Stomach smooth muscle (tissue), 2 donors: ENCODE results near the gene ASMT.
"Not testable (repeated sequence)": the region's sequence is repeated elsewhere in the genome, so short reads cannot be mapped to it uniquely, and the experiment has no call there.

ENCODE experiments used
- H3K27ac ChIP-seq: one replicate; pipeline ENCODE4 v1.7.0; 2013; ENCODE audit warnings: mild to moderate bottlenecking, low read length, inconsistent platforms
- H3K27me3 ChIP-seq, 2 donors: one replicate each; pipeline ENCODE4 v1.7.0; 2013; ENCODE audit warnings: low read length in 2 of 2; ENCODE audit not compliant: insufficient read depth in 2 of 2, control insufficient read depth in 1 of 2
- H3K36me3 ChIP-seq, 2 donors: one replicate each; pipeline ENCODE4 v1.7.0; 2013; ENCODE audit warnings: low read length in 2 of 2; ENCODE audit not compliant: control insufficient read depth in 2 of 2, insufficient read depth in 2 of 2
- H3K4me1 ChIP-seq: one replicate; pipeline ENCODE4 v1.7.0; 2013; ENCODE audit warnings: low read length; ENCODE audit not compliant: control insufficient read depth, insufficient read depth
- H3K4me3 ChIP-seq, 2 donors: one replicate each; pipeline ENCODE4 v1.7.0; 2013; ENCODE audit warnings: low read length in 2 of 2
- H3K9ac ChIP-seq, 2 donors: one replicate each; pipeline ENCODE4 v1.7.0; 2013; ENCODE audit warnings: low read length in 2 of 2, mild to moderate bottlenecking in 1 of 2
- H3K9me3 ChIP-seq, 2 donors: one replicate each; pipeline ENCODE4 v1.7.0; 2013; ENCODE audit warnings: low read length in 2 of 2; ENCODE audit not compliant: control insufficient read depth in 2 of 2
- donor health status: healthy.
- donor health status: Pancreatic carcinoma.

The ASMT gene

DNA sequence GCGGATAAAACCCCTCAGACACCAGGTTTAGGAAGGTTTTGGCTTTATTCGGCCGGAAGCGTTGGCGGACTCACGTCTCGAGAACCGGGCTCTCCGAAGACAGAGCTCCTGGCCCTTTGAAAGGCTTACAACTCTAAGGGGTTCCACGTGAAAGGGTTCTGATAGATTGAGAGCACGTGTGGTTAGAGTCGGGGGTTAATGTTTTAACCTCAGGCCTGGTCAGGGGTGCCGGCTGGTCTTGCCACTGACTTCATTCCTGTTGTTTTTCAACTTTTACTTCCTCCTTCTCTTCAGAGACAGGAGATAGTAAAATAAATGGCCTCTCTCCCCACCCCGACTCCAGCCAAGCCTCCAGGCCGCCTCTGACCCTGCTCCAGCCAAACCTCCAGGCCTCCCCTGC lies 4.7 kb upstream of the ASMT start:
- H3K9ac ChIP-seq: no peak overlapping the region
- no peak overlapping the region for H3K4me3 ChIP-seq
- no peaks in the 10 kb centered on the region for H3K36me3 ChIP-seq
- H3K9me3 ChIP-seq: no peaks in the 10 kb centered on the region
- H3K4me1 ChIP-seq: no peaks in the 10 kb centered on the region
- H3K27ac ChIP-seq: no peak overlapping the region
- H3K27me3 ChIP-seq: no peaks in the 10 kb centered on the region

GRCh38 chrX:1610736-1611135 lies 4.1 kb upstream of the ASMT start:
- Histone ChIP-seq H3K27ac (no peak overlapping the region), H3K27me3 (no peaks in the 10 kb centered on the region), H3K9ac (no peak overlapping the region), H3K9me3 (no peaks in the 10 kb centered on the region), H3K4me3 (no peak overlapping the region), H3K4me1 (no peaks in the 10 kb centered on the region), H3K36me3 (no peaks in the 10 kb centered on the region)

DNA sequence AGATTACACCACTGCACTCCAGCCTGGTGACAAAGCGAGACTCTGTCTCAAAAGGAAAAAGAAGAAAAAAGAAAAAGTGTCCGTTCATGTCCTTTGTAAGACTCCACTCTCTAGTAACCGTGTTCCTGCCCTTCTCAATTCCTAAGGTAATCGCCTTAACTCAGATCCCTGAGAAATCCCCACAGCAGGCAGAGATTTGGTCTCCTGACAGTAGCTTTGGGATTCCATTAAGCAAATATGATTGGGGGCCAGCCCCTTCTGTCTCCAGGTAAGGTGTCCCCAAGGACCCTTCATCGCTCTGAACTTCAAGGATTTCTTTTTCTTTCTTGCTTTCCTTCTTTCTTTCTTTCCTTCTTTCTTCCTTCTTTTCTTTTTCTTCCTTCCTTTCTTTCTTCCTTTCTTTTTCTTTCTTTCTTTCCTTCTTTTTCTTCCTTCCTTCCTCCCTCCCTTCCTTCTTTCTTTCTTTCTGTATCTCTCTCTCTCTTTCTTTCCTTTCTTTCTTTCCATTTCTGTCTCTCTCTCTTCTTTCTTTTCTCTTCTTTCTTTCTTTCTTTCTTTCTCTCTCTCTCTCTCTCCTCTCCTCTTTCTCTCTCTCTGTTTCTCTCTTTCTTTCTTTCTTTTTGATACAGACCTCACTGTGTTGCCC lies 2.1 kb upstream of the ASMT start:
- H3K4me3 ChIP-seq: no peak overlapping the region

DNA sequence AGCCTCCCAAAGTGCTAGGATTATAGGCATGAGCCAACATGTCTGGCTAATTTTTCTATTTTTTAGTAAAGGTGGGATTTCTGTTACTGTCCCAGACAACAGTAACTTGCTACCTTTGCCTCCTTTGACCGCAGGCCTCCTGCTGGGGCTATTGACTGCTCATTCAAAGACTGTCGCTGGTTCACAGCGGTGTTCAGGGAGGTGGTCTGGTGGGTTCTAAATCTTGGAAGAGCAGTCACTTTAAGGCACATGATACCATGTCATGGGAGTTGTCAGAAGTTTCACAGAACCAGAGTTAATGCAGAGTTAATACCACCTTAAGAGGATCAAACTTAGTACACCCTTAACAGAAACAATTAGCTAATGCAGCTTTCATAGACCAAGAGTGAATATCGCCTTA lies 3.8 kb downstream of the ASMT start:
- Histone ChIP-seq H3K4me1 (no peaks in the 10 kb centered on the region), H3K4me3 (no peak overlapping the region), H3K27ac (no peak overlapping the region), H3K9me3 (no peaks in the 10 kb centered on the region), H3K9ac (no peak overlapping the region), H3K27me3 (no peaks in the 10 kb centered on the region), H3K36me3 (no peaks in the 10 kb centered on the region)

More for the DNA sequence above, 2.1 kb upstream of the ASMT start:
- no peaks in the 10 kb centered on the region for H3K9me3 ChIP-seq
- no peak overlapping the region for H3K27ac ChIP-seq
- H3K27me3 ChIP-seq: no peaks in the 10 kb centered on the region
- H3K9ac ChIP-seq: no peak overlapping the region
- no peaks in the 10 kb centered on the region for H3K36me3 ChIP-seq
- H3K4me1 ChIP-seq: no peaks in the 10 kb centered on the region

DNA sequence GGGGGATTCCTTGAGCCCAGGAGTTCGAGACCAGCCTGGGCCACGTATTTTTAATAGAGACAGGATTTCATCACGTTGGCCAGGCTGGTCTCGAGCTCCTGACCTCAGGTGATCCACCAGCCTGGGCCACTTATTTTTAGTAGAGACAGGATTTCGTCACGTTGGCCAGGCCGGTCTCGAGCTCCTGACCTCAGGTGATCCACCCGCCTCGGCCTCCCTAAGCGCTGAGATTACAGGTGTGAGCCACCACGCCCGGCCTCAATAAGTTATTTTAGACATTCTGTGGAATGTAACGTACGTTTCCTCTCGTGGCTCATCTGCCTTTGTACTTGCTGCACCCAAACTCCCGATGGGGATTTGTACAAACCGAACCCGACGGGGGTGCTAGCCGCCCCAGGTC lies 8.8 kb downstream of the ASMT start:
- Histone ChIP-seq H3K9ac (no peak overlapping the region), H3K27ac (no peak overlapping the region), H3K36me3 (no peaks in the 10 kb centered on the region), H3K9me3 (no peaks in the 10 kb centered on the region), H3K4me3 (no peak overlapping the region), H3K27me3 (no peaks in the 10 kb centered on the region), H3K4me1 (no peaks in the 10 kb centered on the region)

DNA sequence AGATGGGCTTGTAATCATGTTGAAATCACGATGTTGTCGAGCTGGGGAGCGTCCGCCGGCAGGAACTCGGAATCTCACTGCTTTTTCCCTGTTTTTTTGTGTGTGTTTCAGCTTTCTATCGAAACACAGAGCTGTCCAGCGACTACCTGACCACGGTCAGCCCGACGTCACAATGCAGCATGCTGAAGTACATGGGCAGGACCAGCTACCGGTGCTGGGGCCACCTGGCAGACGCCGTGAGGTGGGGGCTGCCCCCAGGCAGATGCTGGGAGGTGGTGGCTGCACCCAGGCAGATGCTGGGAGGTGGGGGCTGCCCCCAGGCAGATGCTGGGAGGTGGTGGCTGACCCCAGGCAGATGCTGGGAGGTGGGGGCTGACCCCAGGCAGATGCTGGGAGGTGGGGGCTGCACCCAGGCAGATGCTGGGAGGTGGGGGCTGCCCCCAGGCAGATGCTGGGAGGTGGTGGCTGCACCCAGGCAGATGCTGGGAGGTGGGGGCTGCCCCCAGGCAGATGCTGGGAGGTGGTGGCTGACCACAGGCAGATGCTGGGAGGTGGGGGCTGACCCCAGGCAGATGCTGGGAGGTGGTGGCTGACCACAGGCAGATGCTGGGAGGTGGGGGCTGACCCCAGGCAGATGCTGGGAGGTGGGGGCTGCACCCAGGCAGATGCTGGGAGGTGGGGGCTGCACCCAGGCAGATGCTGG lies 9.4 kb downstream of the ASMT start:
- not testable (repeated sequence) for H3K27me3 ChIP-seq, H3K36me3 ChIP-seq, H3K4me3 ChIP-seq, H3K4me1 ChIP-seq, H3K9me3 ChIP-seq, H3K9ac ChIP-seq, H3K27ac ChIP-seq

- H3K4me1 ChIP-seq, H3K4me3 ChIP-seq, H3K9me3 ChIP-seq, H3K36me3 ChIP-seq, H3K27me3 ChIP-seq, H3K27ac ChIP-seq, H3K9ac ChIP-seq: not testable (repeated sequence)
These were observed 10.0 kb downstream of the ASMT start for GRCh38 chrX:1624861-1625215.

DNA sequence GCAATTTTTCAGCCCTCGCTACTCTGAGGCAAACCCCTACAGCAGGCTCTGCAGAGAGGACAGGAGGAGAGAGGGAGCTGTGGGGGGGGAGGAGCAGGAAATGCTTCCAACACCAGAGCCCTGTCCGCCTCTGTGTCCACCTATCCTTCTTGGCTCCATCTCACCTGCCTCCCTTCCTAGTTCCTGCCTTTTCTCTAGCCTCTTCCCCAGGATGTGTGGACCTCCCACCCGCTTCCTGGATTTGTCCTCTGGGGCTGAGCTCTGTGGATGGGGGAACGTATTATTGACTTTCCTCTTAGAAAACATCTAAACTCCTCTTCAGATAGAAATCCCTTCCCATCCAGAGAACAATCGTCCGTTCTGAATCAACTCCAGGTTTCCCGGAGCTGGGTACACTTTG lies 14.4 kb downstream of the ASMT start:
- no peak overlapping the region for H3K4me3 ChIP-seq
- no peaks in the 10 kb centered on the region for H3K27me3 ChIP-seq
- H3K27ac ChIP-seq: no peak overlapping the region
- no peaks in the 10 kb centered on the region for H3K36me3 ChIP-seq
- H3K9me3 ChIP-seq: no peaks in the 10 kb centered on the region
- H3K9ac ChIP-seq: no peak overlapping the region
- H3K4me1 ChIP-seq: no peaks in the 10 kb centered on the region

DNA sequence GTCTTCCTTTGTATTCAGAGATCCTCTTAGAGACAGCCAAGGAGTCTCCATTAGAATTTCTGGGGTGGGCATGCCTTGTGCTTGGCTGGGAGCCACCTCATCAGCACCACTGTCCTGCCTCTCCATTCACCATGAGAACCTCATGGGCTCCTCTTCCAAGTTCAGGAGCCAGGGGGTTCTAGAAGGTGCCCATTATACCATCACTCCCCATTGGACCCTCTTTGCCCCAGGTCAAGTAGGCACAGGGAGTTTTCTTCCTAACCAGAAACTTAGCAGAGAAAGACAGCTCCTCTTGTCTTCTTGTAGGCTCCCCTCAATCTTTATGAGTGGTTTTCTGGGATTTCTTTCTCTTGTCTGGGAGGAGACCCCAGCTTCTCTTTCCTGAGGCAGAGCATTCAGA lies 31.1 kb downstream of the ASMT start:
- peaks cover 4 to 9% of the 10 kb centered on the region in 2 donors for H3K9me3 ChIP-seq
- H3K36me3 ChIP-seq: no peaks in the 10 kb centered on the region
- H3K27me3 ChIP-seq: peaks cover 0 to 2% of the 10 kb centered on the region in 2 donors
- H3K27ac ChIP-seq: no peak overlapping the region
- H3K9ac ChIP-seq: no peak overlapping the region
- H3K4me3 ChIP-seq: no peak overlapping the region
- H3K4me1 ChIP-seq: no peaks in the 10 kb centered on the region

- Histone ChIP-seq H3K9ac (no peak overlapping the region), H3K9me3 (peaks cover 4 to 9% of the 10 kb centered on the region in 2 donors), H3K36me3 (no peaks in the 10 kb centered on the region), H3K27me3 (peaks cover 0 to 2% of the 10 kb centered on the region in 2 donors), H3K4me1 (no peaks in the 10 kb centered on the region), H3K4me3 (no peak overlapping the region), H3K27ac (no peak overlapping the region)
These were observed 34.8 kb downstream of the ASMT start for GRCh38 chrX:1649621-1650020.

DNA sequence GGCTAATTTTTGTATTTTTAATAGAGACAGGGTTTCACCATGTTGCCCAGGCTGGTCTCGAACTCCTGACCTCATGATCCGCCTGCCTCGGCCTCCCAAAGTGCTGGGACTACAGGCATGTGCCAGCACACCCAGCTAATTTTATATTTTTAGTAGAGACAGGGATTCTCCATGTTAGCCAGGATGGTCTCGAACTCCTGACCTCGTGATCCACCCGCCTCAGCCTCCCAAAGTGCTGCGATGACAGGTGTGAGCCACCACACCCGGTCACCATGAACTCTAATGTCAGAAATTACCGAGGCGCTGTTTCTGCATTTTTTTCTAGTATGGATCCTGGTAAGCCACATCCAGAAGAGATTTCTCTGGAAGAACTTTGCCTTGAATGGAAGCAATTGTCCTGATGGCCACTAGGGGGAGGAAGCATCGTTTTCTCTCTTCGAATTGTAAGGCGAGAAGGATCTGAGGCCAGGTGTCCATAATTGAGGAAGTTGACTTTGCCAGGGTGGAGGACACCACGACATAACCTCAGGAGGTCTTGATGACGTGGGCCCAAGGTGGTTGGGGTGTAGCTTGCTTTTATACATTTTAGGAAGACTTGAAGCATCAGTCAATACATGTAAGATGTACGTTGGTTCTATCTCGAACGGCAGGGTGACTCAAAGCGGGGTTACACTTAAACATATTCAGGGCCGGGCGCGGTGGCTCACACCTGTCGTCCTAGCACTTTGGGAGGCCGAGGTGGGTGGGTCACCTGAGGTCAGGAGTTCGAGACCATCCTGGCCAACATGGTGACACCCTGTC lies 37.4 kb downstream of the ASMT start:
- H3K36me3 ChIP-seq, H3K27ac ChIP-seq, H3K9ac ChIP-seq, H3K9me3 ChIP-seq, H3K4me1 ChIP-seq, H3K4me3 ChIP-seq, H3K27me3 ChIP-seq: not testable (repeated sequence)
